Measurements from ENCODE around the gene SPARC. TPM values are rescaled to one million over a fixed set of nuclear protein-coding genes. Genes with fewer than 3 reads are reported as not detected.

SPARC gene
- total and polyA plus RNA-seq, 8 donors, result 1,647 to 5,045 (median 2,169) TPM

GRCh38 chr5:151631941-151632340, 54.8 kb downstream of the SPARC start:
- intact Hi-C loops (cut with DNase I), result no loop called here
- H3K27me3 ChIP-seq, result peaks cover 0 to 18% of the 10 kb centered on the region in 2 donors
- H3K4me3 ChIP-seq, result no peak overlapping the region
- no peak overlapping the region for H3K27ac ChIP-seq
- no peaks in the 10 kb centered on the region for H3K4me1 ChIP-seq
- DNase-seq, result no peak
- no peak for TF ChIP-seq CTCF (IDR thresholded peaks at IDR 0.05)
- ATAC-seq, result no peak
- no peaks in the 10 kb centered on the region for H3K36me3 ChIP-seq
- H3K9me3 ChIP-seq, result no peaks in the 10 kb centered on the region

GRCh38 chr5:151630088-151630487, 56.6 kb downstream of the SPARC start:
- Histone ChIP-seq H3K4me1 (no peaks in the 10 kb centered on the region), H3K27me3 (peaks cover 0 to 11% of the 10 kb centered on the region in 2 donors), H3K36me3 (no peaks in the 10 kb centered on the region), H3K9me3 (no peaks in the 10 kb centered on the region), H3K4me3 (no peak overlapping the region), H3K27ac (no peak overlapping the region)
- no peak for ATAC-seq
- no peak for DNase-seq
- TF ChIP-seq CTCF (IDR thresholded peaks at IDR 0.05), result no peak
- intact Hi-C loops (cut with DNase I), result no loop called here

- no peak for TF ChIP-seq CTCF (IDR thresholded peaks at IDR 0.05)
- no peaks in the 10 kb centered on the region for H3K27me3 ChIP-seq
- no peaks in the 10 kb centered on the region for H3K4me1 ChIP-seq
- no peaks in the 10 kb centered on the region for H3K36me3 ChIP-seq
- ATAC-seq (no peak), DNase-seq (no peak)
- no peaks in the 10 kb centered on the region for H3K9me3 ChIP-seq
- intact Hi-C loops (cut with DNase I), result no loop called here
- H3K27ac ChIP-seq, result no peak overlapping the region
- H3K4me3 ChIP-seq, result no peak overlapping the region
Observed at GRCh38 chr5:151628112-151628823, 58.4 kb downstream of the SPARC start.

GRCh38 chr5:151627650-151628049, 59.1 kb downstream of the SPARC start:
- TF ChIP-seq CTCF (IDR thresholded peaks at IDR 0.05), result no peak
- Histone ChIP-seq H3K9me3 (no peaks in the 10 kb centered on the region), H3K27me3 (no peaks in the 10 kb centered on the region), H3K4me3 (no peak overlapping the region), H3K4me1 (no peaks in the 10 kb centered on the region), H3K27ac (no peak overlapping the region), H3K36me3 (no peaks in the 10 kb centered on the region)
- intact Hi-C loops (cut with DNase I), result no loop called here
- no peak for ATAC-seq
- DNase-seq, result no peak

- intact Hi-C loops (cut with DNase I), result no loop called here
- Histone ChIP-seq H3K4me1 (no peaks in the 10 kb centered on the region), H3K27me3 (peaks cover 0 to 15% of the 10 kb centered on the region in 2 donors), H3K27ac (no peak overlapping the region), H3K4me3 (no peak overlapping the region), H3K9me3 (no peaks in the 10 kb centered on the region), H3K36me3 (no peaks in the 10 kb centered on the region)
- ATAC-seq (no peak), DNase-seq (no peak)
- TF ChIP-seq CTCF (IDR thresholded peaks at IDR 0.05), result no peak
Observed at GRCh38 chr5:151625285-151625684, 61.4 kb downstream of the SPARC start.

All from left lung (tissue), 10 donors.